ENCODE results near the gene HS1BP3. TPM values are rescaled to one million over a fixed set of nuclear protein-coding genes. Genes with fewer than 3 reads are reported as not detected.

HS1BP3 gene
- total and polyA plus RNA-seq, 8 donors = 13.8 to 105 (median 23.3) TPM

- DNase-seq = no peak
- Histone ChIP-seq H3K4me3 (no peak overlapping the region), H3K36me3 (peaks cover 12 to 45% (median 39%) of the 10 kb centered on the region in 4 donors), H3K4me1 (peaks cover 19 to 48% (median 41%) of the 10 kb centered on the region in 4 donors), H3K27me3 (no peaks in the 10 kb centered on the region), H3K27ac (peak overlapping the region in 1 of 5 donors; percentile 25), H3K9me3 (no peaks in the 10 kb centered on the region)
- TF ChIP-seq POLR2AphosphoS5 (IDR thresholded peaks at IDR 0.05) (no peak), CTCF (IDR thresholded peaks at IDR 0.05) (no peak), EP300 (IDR thresholded peaks at IDR 0.05) (no peak)
- intact Hi-C loops (cut with DNase I; ENCODE audit: low total_unique reads) = loop anchor here (10.0 kb wide), 1 partner anchor 203 kb away; the partner anchor contains the start of gene RHOB
- 86 to 91% (median 89%) methylated on average over 8 of the region's 8 CpGs for WGBS, 5 donors
Measured at GRCh38 chr2:20647738-20648137, 3.2 kb downstream of the HS1BP3 start.

- no peak overlapping the region for H3K27ac ChIP-seq
- 84 to 98% (median 86%) methylated on average over 3 of the region's 3 CpGs for WGBS, 5 donors
- intact Hi-C loops (cut with DNase I; ENCODE audit: low total_unique reads) = loop anchor here (10.0 kb wide), 1 partner anchor 202 kb away; the partner anchor contains the start of gene RHOB
Measured at GRCh38 chr2:20647211-20647610, 3.7 kb downstream of the HS1BP3 start.

GRCh38 chr2:20646446-20646845 lies 4.5 kb downstream of the HS1BP3 start:
- no peaks in the 10 kb centered on the region for H3K27me3 ChIP-seq
- TF ChIP-seq POLR2AphosphoS5 (IDR thresholded peaks at IDR 0.05) (no peak), CTCF (IDR thresholded peaks at IDR 0.05) (no peak), POLR2A (IDR thresholded peaks at IDR 0.05) (no peak), EP300 (IDR thresholded peaks at IDR 0.05) (no peak)
- H3K9me3 ChIP-seq = no peaks in the 10 kb centered on the region
- intact Hi-C loops (cut with DNase I; ENCODE audit: low total_unique reads) = loop anchor here (10.0 kb wide), 1 partner anchor 202 kb away; the partner anchor contains the start of gene RHOB
- H3K36me3 ChIP-seq = peaks cover 12 to 54% (median 48%) of the 10 kb centered on the region in 4 donors
- peaks cover 27 to 55% (median 47%) of the 10 kb centered on the region in 4 donors for H3K4me1 ChIP-seq
- H3K4me3 ChIP-seq = no peak overlapping the region
- no peak for DNase-seq
- 92 to 95% (median 94%) methylated on average over 17 to 20 of the region's 20 CpGs for WGBS, 5 donors
- no peak overlapping the region for H3K27ac ChIP-seq

More at GRCh38 chr2:20647211-20647610, 3.7 kb downstream of the HS1BP3 start:
- TF ChIP-seq POLR2AphosphoS5 (IDR thresholded peaks at IDR 0.05) (no peak), EP300 (IDR thresholded peaks at IDR 0.05) (no peak), CTCF (IDR thresholded peaks at IDR 0.05) (no peak), POLR2A (IDR thresholded peaks at IDR 0.05) (no peak)
- Histone ChIP-seq H3K4me3 (no peak overlapping the region), H3K36me3 (peaks cover 12 to 48% (median 41%) of the 10 kb centered on the region in 4 donors), H3K9me3 (no peaks in the 10 kb centered on the region), H3K4me1 (peaks cover 24 to 53% (median 46%) of the 10 kb centered on the region in 4 donors), H3K27me3 (no peaks in the 10 kb centered on the region)
- no peak for DNase-seq

- intact Hi-C loops (cut with DNase I; ENCODE audit: low total_unique reads) = loop anchor here (10.0 kb wide), 1 partner anchor 201 kb away; the partner anchor contains the start of gene RHOB
- Histone ChIP-seq H3K9me3 (no peaks in the 10 kb centered on the region), H3K36me3 (peaks cover 15 to 61% (median 55%) of the 10 kb centered on the region in 4 donors), H3K27ac (peak overlapping the region in 1 of 5 donors; percentile 31), H3K4me1 (peaks cover 26 to 60% (median 48%) of the 10 kb centered on the region in 4 donors), H3K27me3 (no peaks in the 10 kb centered on the region), H3K4me3 (no peak overlapping the region)
- no peak for DNase-seq
- WGBS, 5 donors = 84 to 92% (median 90%) methylated on average over 9 to 10 of the region's 10 CpGs
- TF ChIP-seq EP300 (IDR thresholded peaks at IDR 0.05) = no peak
- no peak for TF ChIP-seq POLR2AphosphoS5 (IDR thresholded peaks at IDR 0.05)
- no peak for TF ChIP-seq CTCF (IDR thresholded peaks at IDR 0.05)
- no peak for TF ChIP-seq POLR2A (IDR thresholded peaks at IDR 0.05)
Measured at GRCh38 chr2:20645761-20646160, 5.1 kb downstream of the HS1BP3 start.
